NT2/D1 (cell line): ENCODE results near the gene KLHL29.

Source experiments
- SUZ12 ChIP-seq: IDR thresholded peaks from 2 replicates; pipeline ENCODE4 v1.6.1; 2011; ENCODE audit not compliant: insufficient read length, insufficient read depth; ENCODE audit errors: extremely low read depth
- YY1 ChIP-seq: IDR thresholded peaks from 2 replicates; pipeline ENCODE4 v1.6.1; 2011; ENCODE audit not compliant: insufficient read length, insufficient read depth

DNA sequence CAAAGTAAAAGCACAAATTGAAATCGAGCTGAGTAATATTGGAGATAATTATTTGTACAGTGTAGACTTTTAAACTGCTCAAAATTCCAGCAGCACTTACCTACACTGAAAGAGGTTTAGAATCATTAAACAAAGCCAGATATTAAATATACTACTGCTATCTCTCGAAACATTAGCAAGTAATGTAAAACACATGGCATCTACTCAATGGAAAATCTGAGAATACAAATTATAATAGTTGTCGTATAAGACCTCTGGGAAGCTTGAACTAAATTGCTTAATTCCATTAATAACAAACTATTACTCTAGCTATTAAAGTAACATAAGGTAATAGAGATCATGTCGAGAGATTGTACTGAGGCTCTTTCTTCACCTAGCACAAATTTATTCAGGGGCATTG is 108.9 kb downstream of the KLHL29 start:
- TF ChIP-seq SUZ12 (no peak), YY1 (no peak)
